K562 (cell line): ENCODE data around the gene DCPS. TPM values are rescaled to one million over a fixed set of nuclear protein-coding genes. Genes with fewer than 3 reads are reported as not detected.

ENCODE experiments used
- ATAC-seq: fragments of 200-7000 bp; cut with Tn5 transposase; 3 replicates; pipeline ENCODE4 v1.9.1; 2020; ENCODE audit warnings: moderate library complexity
- BruUV-seq: library from RNA; stranded (reverse); fragments of 400-500 nt; replicated peaks from 2 replicates; lab custom pipeline; 2021; lab: Mats Ljungman, UMichigan
- CTCF ChIA-PET: fragments of 300-600 bp; formaldehyde crosslinking; extraction: SDS; loops from one replicate; lab custom pipeline; 2021; ENCODE audit warnings: low intra/inter-chr PET ratio; lab: Yijun Ruan, JAX
- POLR2A ChIA-PET: fragments of 300-600, 350-650 bp; sonication (Branson Sonifier 250); formaldehyde crosslinking; extraction: SDS; loops from one replicate; lab custom pipeline; 2021; ENCODE audit warnings: antibody characterized with exemption, inconsistent platforms; lab: Yijun Ruan, JAX
- DNase-seq, 4 experiments: peaks; one replicate each; pipeline versions ENCODE4 v3.0.0 to v3.0.0-alpha.2; 2011 to 2018; ENCODE audit warnings: low spot score in 3 of 4, mixed read lengths in 3 of 4; ENCODE audit errors: extremely low read depth in 1 of 4
- FAIRE-seq: peaks from 2 replicates; lab custom pipeline; 2011; peaks lifted over from hg19 to GRCh38; lab: Jason Lieb, UNC
- H2AFZ ChIP-seq: 2 replicates; pipeline ENCODE4 v1.6.0; 2011; ENCODE audit warnings: low read depth, low read length, control low read depth, inconsistent platforms
- H3K27ac ChIP-seq: fragments of 200-600 bp; 3 replicates; pipeline ENCODE4 v1.8.0; 2011; ENCODE audit warnings: low read depth, mild to moderate bottlenecking, control low read depth, inconsistent platforms, low read length, moderate library complexity, mixed read lengths; ENCODE audit errors: extremely low read depth
- H3K27me3 ChIP-seq, 2 experiments: fragments of 300-600 bp in 1 of 2; 2 replicates in 1 of 2; 3 replicates in 1 of 2; pipeline versions ENCODE4 v1.6.0 to v1.8.0; 2011; ENCODE audit warnings: inconsistent platforms in 2 of 2, low read length in 2 of 2, mild to moderate bottlenecking in 1 of 2, mixed read lengths in 1 of 2, moderate library complexity in 1 of 2; ENCODE audit not compliant: control insufficient read depth in 2 of 2, insufficient read depth in 2 of 2
- H3K36me3 ChIP-seq: fragments of 300-600 bp; 3 replicates; pipeline ENCODE4 v1.8.0; 2011; ENCODE audit warnings: mild to moderate bottlenecking, low read length, inconsistent platforms; ENCODE audit not compliant: control insufficient read depth, insufficient read depth
- H3K4me1 ChIP-seq, 2 experiments: fragments of 200-600 bp in 1 of 2; replicated peaks in 1 of 2; 2 replicates in 1 of 2; 3 replicates in 1 of 2; pipeline versions ENCODE4 v1.5.1 to v1.8.0; 2011; ENCODE audit warnings: inconsistent platforms in 2 of 2, low read length in 2 of 2, mild to moderate bottlenecking in 1 of 2, mixed read lengths in 1 of 2, moderate library complexity in 1 of 2; ENCODE audit not compliant: control insufficient read depth in 2 of 2, insufficient read depth in 2 of 2
- H3K4me2 ChIP-seq: 2 replicates; pipeline ENCODE4 v1.6.1; 2011; ENCODE audit warnings: low read length, control low read depth, inconsistent platforms, mixed read lengths; ENCODE audit not compliant: insufficient read depth
- H3K4me3 ChIP-seq: fragments of 200-600 bp; sonication (generic), shearing (Covaris generic); 2 replicates; pipeline ENCODE4 v1.5.1; 2016; ENCODE audit warnings: control low read depth, inconsistent platforms
- H3K79me2 ChIP-seq: fragments of 200-600 bp; 3 replicates; pipeline ENCODE4 v1.8.0; 2011; ENCODE audit warnings: low read length, inconsistent platforms; ENCODE audit not compliant: control insufficient read depth, insufficient read depth
- H3K9ac ChIP-seq, 2 experiments: 2 replicates each; pipeline versions ENCODE4 v1.6.0 to v1.6.1; 2011; ENCODE audit warnings: low read depth in 2 of 2, low read length in 2 of 2, control low read depth in 1 of 2, inconsistent platforms in 1 of 2, mild to moderate bottlenecking in 1 of 2, mixed read lengths in 1 of 2; ENCODE audit not compliant: insufficient read depth in 1 of 2
- H3K9me1 ChIP-seq: one replicate; pipeline ENCODE4 v1.6.0; 2011; ENCODE audit warnings: inconsistent platforms, mild to moderate bottlenecking, low read length, moderate library complexity; ENCODE audit not compliant: control insufficient read depth, insufficient read depth
- H3K9me3 ChIP-seq: replicated peaks from 2 replicates; pipeline ENCODE4 v1.5.1; 2011; ENCODE audit warnings: low read depth, low read length, inconsistent platforms; ENCODE audit not compliant: control insufficient read depth, insufficient read depth
- H4K20me1 ChIP-seq: replicated peaks from 2 replicates; pipeline ENCODE4 v1.6.1; 2011; ENCODE audit warnings: low read length, inconsistent platforms, mixed read lengths; ENCODE audit not compliant: control insufficient read depth, insufficient read depth
- SFPQ ChIP-seq: fragments of 200-400 bp; formaldehyde crosslinking; IDR thresholded peaks from 2 replicates; pipeline ENCODE4 v1.6.1; 2017; ENCODE audit warnings: mild to moderate bottlenecking, low read depth, low read length, moderate library complexity
- WGBS: fragments of 100-300 bp; shearing (Covaris generic); methylation state at CpG from one replicate; pipeline ENCODE4 v1.1.6; 2016; ENCODE audit warnings: low coverage, mixed read lengths; ENCODE audit not compliant: insufficient coverage; ENCODE audit errors: missing lambda C conversion rate; 5-methylcytosine and 5-hydroxymethylcytosine counted together
- in situ Hi-C: fragments of 300-500 bp; cut with MboI; formaldehyde crosslinking; loops from 4 replicates; pipeline ENCODE4 v1.15.0; 2018; ENCODE audit warnings: inconsistent platforms, mixed read lengths
- intact Hi-C: fragments of 100-400 bp; cut with micrococcal nuclease; formaldehyde crosslinking; loops from 2 replicates; pipeline ENCODE4 v1.14.2; 2022
- polyA plus RNA-seq, 8 experiments: library from polyadenylated mRNA; depleted of rRNA in 4 of 8; stranded (reverse) in 5 of 8; unstranded in 3 of 8; fragments of >200 nt; fragmentation: Nextera tagmentation in 2 of 8; fragmentation: Illumina TruSeq in 1 of 8; extraction: Ambion mirVana in 2 of 8; extraction: Trizol in 1 of 8; gene quantifications; 2 replicates each; pipeline versions ENCODE4 v1.2.1 to v1.2.3, GENCODE V29; 2011 to 2014; ENCODE audit warnings: inconsistent platforms in 1 of 8, missing spikeins in 1 of 8
- total RNA-seq, 7 experiments: library from RNA; depleted of rRNA in 6 of 7; stranded (reverse); fragments of >200 nt in 6 of 7; fragmentation: Illumina TruSeq in 2 of 7; extraction: Trizol in 2 of 7; gene quantifications; 2 replicates each; pipeline versions ENCODE4 v1.2.1 to v1.2.3, GENCODE V29; 2011 to 2021; ENCODE audit warnings: low replicate concordance in 1 of 7
- TF ChIP-seq, protein P1 (sequence below): fragments of 450-650 bp; conservative IDR thresholded peaks from 2 replicates; pipeline ENCODE4 v1.6.1; 2016; ENCODE audit warnings: missing genetic modification characterization, low read depth, mild to moderate bottlenecking, control low read depth, missing compliant biosample characterization

Gene DCPS
- total and polyA plus RNA-seq, 9 of the 15 experiments (the other 6 are each of a cell fraction or from before 2014, with no cell fraction given): 8.7 to 38.1 (median 17.9) TPM

GRCh38 chr11:126281245-126281644, 22.6 kb upstream of the DCPS start:
- H3K4me2 ChIP-seq: no peak overlapping the region
- no peak for DNase-seq
- H3K9me3 ChIP-seq: no peaks in the 10 kb centered on the region
- 46% methylated on average over 5 of the region's 6 CpGs for WGBS
- no peak overlapping the region for H3K27ac ChIP-seq
- TF ChIP-seq, protein P1, sequence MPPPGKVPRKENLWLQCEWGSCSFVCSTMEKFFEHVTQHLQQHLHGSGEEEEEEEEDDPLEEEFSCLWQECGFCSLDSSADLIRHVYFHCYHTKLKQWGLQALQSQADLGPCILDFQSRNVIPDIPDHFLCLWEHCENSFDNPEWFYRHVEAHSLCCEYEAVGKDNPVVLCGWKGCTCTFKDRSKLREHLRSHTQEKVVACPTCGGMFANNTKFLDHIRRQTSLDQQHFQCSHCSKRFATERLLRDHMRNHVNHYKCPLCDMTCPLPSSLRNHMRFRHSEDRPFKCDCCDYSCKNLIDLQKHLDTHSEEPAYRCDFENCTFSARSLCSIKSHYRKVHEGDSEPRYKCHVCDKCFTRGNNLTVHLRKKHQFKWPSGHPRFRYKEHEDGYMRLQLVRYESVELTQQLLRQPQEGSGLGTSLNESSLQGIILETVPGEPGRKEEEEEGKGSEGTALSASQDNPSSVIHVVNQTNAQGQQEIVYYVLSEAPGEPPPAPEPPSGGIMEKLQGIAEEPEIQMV (tag): no peak
- TF ChIP-seq SFPQ: no peak
- in situ Hi-C loops (no loop called here), intact Hi-C loops (no loop called here)
- no peaks in the 10 kb centered on the region for H3K79me2 ChIP-seq
- peaks cover 17% of the 10 kb centered on the region; the same call in 2 of the 3 replicates for H3K36me3 ChIP-seq
- peak overlapping the region in 1 of 2 experiments; percentile 74; a peak in 2 of 4 replicates for H3K9ac ChIP-seq
- FAIRE-seq: no peak
- no peak for ATAC-seq
- no peaks in the 10 kb centered on the region for H3K9me1 ChIP-seq
- H4K20me1 ChIP-seq: no peaks in the 10 kb centered on the region; the same call in 1 of the 2 replicates
- H2AFZ ChIP-seq: no peak overlapping the region
- H3K4me3 ChIP-seq: no peak overlapping the region
- CTCF ChIA-PET: no interaction called here
- no peaks in the 10 kb centered on the region for H3K27me3 ChIP-seq
- H3K4me1 ChIP-seq: peaks cover 19 to 26% of the 10 kb centered on the region in 2 experiments; a peak in 4 of 5 replicates
- no TSS peak for BruUV-seq
- POLR2A ChIA-PET: interaction anchor here (0.6 to 2.5 kb wide), 5 partner anchors 8 to 144 kb away, joined by 3 to 14 read pairs (median 4); partner anchors contain the start of genes FAM118B, FOXRED1, RPUSD4 and SRPRA
